Hepatocyte (in vitro differentiated cells): ENCODE data around the gene LRRC51.

ENCODE experiments used
- EZH2 ChIP-seq: fragments of 200-600 bp; sonication (generic); IDR thresholded peaks from 2 replicates; pipeline ENCODE4 v1.6.1; 2016; ENCODE audit warnings: antibody characterized with exemption, mild to moderate bottlenecking, borderline replicate concordance
- EZH2phosphoT487 ChIP-seq: fragments of 200-600 bp; sonication (generic); IDR thresholded peaks from one replicate; pipeline ENCODE4 v1.6.1; 2018; ENCODE audit warnings: antibody characterized with exemption, mild to moderate bottlenecking, low read depth, moderate library complexity; ENCODE audit not compliant: unreplicated experiment, severe bottlenecking
- TF ChIP-seq, protein P1 (sequence below): fragments of 200-600 bp; sonication (generic); IDR thresholded peaks from 2 replicates; pipeline ENCODE4 v1.5.1; 2016; ENCODE audit warnings: antibody characterized with exemption, mild to moderate bottlenecking; ENCODE audit not compliant: poor library complexity

DNA sequence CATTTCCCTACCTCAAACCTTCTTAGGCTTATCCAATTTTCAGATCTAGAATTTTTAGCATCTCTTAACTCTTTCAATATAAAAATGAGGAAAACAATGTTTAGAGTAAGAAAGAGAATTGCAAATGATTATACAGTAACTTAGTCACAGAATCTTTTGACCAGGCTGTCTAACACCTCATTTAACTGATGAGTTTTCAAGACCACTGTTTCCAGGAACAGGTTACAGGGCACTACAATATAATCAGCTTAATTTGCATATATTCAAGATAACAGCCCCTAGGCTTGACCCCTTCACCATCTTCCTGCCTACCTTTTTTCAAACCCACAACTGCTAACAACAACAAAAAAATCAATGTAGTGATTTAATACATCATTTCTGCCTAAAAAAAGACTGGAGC is 13.0 kb upstream of the LRRC51 start:
- TF ChIP-seq EZH2 (no peak), EZH2phosphoT487 (no peak)
- TF ChIP-seq, protein P1, sequence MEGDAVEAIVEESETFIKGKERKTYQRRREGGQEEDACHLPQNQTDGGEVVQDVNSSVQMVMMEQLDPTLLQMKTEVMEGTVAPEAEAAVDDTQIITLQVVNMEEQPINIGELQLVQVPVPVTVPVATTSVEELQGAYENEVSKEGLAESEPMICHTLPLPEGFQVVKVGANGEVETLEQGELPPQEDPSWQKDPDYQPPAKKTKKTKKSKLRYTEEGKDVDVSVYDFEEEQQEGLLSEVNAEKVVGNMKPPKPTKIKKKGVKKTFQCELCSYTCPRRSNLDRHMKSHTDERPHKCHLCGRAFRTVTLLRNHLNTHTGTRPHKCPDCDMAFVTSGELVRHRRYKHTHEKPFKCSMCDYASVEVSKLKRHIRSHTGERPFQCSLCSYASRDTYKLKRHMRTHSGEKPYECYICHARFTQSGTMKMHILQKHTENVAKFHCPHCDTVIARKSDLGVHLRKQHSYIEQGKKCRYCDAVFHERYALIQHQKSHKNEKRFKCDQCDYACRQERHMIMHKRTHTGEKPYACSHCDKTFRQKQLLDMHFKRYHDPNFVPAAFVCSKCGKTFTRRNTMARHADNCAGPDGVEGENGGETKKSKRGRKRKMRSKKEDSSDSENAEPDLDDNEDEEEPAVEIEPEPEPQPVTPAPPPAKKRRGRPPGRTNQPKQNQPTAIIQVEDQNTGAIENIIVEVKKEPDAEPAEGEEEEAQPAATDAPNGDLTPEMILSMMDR, result no peak
